Islet precursor cell (in vitro differentiated cells): ENCODE data around the gene SPG7.

Experiments used
- DNase-seq: peaks from one replicate; pipeline ENCODE4 v3.0.0-alpha.2; 2018

The SPG7 gene

GRCh38 chr16:89522287-89522686, 14.1 kb downstream of the SPG7 start:
- no peak for DNase-seq

- no peak for DNase-seq
These were observed 15.6 kb downstream of the SPG7 start for GRCh38 chr16:89523680-89524344.

GRCh38 chr16:89525146-89525913, 17.1 kb downstream of the SPG7 start:
- no peak for DNase-seq

DNA sequence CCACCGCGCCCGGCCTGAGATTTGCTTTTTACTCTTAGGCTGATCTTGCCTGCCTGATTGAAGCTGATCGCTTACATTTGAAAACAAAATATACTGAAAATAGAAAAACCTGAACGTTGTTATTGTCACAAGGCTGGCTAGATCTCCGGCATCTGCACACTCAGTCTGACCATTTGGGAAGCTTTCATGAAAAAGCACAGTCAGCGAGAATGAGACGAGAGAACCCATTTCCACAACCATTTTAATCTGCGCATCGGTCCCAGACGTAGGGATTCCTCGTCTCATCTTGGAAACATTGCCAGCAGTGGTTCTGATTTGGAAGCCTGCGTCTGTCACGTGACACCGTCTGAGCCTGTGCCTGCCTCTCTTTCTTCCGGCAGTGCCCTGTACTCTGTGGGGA, 20.9 kb downstream of the SPG7 start:
- no peak for DNase-seq

GRCh38 chr16:89530401-89531381, 22.5 kb downstream of the SPG7 start:
- no peak for DNase-seq

DNA sequence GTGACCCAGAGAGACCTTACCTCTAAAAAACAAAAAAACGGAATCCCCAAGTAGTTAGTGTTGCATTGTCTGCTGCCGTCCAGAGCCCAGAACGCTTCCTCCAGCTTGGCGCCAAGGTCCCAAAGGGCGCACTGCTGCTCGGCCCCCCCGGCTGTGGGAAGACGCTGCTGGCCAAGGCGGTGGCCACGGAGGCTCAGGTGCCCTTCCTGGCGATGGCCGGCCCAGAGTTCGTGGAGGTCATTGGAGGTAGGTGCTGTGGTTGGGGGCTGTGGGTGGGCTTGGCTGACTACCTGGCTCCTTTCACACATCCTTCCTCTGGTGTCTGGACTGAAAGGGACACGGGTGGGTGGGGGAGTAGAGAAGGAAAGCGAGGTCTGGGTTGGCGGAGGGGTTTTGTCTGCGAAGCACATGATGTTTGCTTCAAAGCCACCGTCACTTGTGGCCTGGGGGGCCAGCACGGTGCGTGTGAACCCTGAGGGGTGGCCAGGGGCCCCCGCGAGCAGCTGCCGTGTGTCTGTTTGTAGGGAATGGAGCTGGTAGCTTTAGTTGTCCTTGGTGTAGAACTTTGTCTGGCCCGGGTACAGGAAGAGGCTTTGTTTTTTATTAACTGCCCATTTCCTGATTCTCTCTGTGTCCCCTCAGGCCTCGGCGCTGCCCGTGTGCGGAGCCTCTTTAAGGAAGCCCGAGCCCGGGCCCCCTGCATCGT, 23.8 kb downstream of the SPG7 start:
- DNase-seq, result no peak

DNA sequence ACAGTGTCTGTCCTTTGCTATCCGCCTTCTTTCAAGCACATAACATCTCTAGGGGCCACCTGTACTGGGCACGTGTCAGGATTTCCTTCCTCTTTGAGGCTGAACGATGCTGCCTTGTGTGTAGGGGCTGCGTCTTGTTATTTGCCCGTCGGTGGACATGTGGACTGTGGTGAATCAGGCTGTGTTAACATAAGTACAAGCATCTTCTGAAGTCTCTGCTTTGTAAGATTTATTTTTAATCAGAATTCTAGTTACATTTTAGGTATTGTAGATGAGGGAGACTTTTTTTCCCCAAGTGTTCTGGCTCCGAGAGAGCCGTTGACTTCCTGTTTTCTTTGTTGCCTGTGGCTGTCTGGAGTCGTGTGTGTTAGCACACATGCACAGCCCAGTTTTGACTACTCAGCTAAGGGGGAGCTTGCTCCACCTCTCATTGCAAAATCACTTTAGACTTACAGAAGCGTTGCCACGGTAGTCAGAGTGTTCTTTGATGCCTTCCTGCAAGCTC, 26.1 kb downstream of the SPG7 start:
- DNase-seq, result no peak

DNA sequence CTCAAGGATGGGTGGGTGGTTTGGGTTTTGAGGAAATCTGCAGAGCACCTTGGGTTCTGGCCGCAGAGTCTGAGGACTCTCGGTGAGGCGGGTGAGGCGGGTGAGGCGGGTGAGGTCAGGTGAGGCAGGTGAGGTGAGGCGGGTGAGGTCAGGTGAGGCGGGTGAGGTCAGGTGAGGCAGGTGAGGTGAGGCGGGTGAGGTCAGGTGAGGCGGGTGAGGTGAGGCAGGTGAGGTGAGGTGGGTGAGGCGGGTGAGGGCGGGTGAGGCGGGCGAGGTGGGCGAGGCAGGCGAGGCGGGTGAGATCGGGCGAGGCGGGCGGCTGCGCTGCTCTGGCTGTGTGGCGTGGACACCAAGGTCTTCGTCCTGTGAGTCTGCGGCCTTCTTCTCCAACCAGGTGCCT, 28.2 kb downstream of the SPG7 start:
- no peak for DNase-seq

- no peak for DNase-seq
These were observed 28.8 kb downstream of the SPG7 start for GRCh38 chr16:89536886-89537548.

DNA sequence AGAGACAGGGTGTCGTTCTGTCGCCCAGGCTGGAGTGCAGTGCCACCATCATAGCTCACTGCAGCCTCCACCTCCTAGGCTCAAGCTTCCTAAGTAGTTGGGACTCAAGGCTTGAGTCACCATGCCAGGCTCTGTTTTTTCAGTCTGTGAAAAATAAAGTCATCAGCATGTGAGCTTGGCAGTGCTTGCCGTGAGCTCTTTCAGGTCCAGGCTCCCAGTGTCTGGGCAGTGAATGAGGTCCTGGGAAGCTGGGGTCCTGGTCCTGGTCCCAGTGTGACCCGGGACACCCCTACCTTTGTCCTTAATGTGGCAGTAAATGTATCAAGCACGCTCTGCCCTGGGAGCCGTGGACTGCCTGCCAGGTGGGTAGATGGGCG, 29.3 kb downstream of the SPG7 start:
- DNase-seq, result no peak

DNA sequence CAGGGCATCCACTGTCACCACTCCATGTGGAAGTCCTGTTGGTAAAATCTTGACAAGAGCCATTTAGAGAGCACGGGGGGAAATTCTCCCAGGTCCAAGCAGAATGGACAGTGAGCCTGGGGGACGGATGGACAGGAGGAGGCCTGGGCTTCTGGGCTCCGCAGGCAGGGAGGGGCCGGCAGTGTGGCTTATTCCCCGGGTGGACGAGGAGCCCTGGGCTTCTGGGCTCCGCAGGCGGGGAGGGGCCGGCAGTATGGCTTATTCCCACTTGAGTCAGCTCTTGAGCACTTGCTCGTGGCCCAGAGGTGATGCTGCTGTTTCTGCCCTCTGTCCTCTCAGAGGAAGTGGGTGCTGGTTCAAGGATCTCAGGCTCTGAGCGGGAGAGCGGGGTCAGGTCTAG, 30.1 kb downstream of the SPG7 start:
- DNase-seq, result no peak

DNA sequence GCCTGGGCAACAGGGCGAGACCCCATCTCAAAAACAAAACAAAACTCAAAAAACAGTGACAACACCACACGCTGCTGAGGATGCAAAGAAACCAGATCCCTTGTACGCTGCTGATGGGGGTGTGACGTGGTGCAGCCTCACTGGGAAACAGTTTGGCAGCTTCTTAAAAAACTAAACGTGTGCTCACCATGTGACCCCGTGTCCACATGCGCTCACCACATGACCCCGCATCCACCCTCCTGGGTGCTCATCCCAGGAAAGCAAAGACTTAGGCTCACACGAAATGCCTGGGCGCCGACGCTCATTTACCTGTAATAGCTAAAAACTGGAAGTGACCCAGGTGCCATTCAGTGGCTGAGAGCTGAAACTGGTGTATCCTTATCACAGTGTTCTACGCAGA, 32.4 kb downstream of the SPG7 start:
- no peak for DNase-seq

GRCh38 chr16:89541792-89542191, 33.6 kb downstream of the SPG7 start:
- DNase-seq, result no peak

DNA sequence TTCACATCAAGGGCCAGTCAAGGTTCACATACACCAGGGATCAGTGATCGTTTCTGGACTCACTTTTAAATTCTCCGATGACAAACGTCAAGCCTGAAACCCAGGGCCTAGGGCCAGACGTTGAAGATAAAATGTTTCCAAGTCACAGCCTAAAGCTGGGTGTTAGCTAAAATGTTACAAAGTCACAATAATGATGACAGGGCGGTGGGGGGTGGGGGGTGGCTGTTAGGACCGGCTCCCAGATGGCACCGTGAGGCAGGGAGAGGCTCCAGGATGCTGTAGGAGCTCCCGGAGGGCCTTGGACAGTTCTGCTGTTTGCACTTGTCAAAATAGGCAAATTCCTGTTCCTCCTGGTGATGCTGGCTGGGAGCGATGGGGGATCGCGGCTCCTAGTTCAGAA, 35.9 kb downstream of the SPG7 start:
- no peak for DNase-seq

DNA sequence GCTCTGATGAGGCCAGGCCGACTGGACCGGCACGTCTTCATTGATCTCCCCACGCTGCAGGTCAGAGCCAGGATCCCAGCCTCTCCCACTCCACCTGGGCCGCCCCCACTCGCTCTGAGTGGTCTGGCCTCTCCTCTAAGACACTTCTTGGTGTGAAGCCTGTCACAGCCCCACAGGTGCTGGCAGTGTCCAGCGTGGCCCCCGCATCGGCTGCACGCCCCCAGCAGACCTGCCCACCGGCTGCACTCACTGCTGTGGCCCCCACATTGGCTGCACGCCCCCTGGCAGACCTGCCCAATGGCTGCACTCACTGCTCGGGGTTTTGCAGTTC, 36.5 kb downstream of the SPG7 start:
- DNase-seq, result no peak

DNA sequence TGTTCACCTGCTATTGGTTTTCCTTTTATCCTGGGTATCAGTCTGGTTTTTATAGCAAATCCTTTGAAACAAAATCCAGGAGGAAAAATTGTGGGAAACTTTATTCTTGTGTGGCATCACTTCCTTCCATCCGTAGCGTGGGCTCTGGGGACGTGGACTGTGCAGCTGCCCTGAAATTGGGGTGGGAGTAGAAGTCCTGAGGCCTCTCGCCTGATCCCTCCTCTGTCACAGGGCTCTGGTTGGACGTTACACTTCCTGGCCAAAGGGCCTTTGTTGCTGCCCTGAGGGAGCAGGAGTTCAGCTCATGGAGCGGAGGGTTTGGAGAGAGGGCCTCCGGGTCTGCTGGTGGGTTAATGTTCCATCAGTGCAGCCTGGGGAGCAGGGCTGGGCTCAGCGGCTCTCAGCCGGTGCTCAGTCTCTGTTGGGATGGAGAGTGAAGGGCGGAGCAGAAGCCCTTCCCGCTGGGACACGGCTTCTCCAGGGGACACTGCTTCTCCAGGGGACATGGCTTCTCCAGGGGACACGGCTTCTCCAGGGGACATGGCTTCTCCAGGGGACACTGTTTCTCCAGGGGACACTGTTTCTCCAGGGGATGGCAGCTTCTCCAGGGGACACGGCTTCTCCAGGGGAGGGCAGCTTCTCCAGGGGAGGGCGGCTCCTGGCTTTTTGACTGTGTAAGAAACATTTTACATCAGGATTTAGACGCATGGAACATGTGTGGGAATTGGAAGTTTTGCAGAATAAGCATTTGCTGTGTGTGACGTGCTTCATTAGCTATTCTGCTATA, 37.0 kb downstream of the SPG7 start:
- no peak for DNase-seq

- no peak for DNase-seq
These were observed 37.8 kb downstream of the SPG7 start for GRCh38 chr16:89545831-89546574.

DNA sequence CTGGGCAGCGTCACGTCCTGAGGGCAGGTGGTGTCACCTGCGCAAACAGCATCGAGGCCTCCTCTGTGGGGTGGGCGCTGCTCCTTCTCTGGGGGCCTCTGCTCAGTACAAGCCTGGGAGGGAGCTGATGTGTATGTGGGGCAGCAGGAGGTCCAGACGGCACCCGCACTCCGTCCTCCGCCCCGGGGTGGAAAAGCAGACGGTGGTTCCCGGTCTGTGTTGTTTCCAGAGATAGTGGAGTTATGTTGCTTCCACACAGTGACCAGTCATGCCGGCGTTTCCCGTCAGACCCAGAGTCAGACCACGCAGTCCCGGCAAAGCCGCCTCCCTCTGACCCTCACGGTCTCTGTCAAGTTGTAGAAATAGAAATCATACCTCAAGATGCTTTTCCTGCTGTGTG, 38.6 kb downstream of the SPG7 start:
- no peak for DNase-seq

DNA sequence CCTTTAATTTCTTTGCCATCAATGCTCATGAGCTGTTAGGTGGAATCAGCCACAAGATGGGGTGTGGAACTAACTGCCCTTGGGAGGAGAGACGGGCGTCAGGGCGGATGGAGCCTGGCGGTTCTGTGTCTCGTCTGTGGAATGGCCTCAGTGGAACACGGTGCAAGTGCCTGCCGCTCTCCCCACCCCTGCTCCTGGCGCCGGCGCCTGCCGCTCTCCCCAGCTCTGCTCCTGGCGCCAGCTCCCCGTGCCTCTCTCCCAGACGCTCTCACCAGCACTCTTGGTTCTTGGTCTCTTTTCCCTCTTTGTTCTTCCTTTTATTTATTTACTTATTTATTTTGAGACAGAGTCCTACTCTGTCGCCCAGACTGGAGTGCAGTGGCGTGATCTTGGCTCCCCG, 39.1 kb downstream of the SPG7 start:
- DNase-seq, result no peak

GRCh38 chr16:89547860-89548259, 39.7 kb downstream of the SPG7 start:
- no peak for DNase-seq
